ENCODE data around the gene RRP36.

DNA sequence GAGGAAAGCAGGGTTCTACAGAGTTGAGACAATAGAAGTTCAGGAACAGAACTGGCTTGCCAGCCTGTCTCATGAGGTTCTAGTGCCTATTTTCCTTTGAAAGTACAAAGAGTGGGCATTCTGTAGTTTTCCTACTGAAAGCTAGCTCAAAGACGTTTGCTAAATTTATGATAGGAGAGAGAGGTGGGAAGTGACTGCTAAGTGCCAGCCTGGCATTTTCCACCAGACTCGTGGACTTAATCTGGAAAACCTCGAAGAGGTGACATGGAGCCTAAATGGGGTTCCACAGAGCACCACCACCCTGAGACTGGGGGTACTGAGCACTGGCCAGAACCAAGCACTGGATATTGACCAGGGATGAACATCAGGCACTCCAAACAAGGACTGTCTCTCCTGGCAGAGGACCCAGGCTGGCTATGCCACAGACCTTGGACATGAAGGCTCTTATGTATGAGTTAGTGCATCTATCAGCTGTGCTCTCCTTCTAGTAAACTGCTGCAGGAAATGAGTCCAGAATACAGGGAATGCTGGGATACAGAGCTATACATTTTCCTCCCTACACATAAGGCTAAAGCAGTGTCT, 49.6 kb upstream of the RRP36 start:
- TF ChIP-seq CTCF (IDR thresholded peaks at IDR 0.05; ENCODE audit: low read length): no peak
- TF ChIP-seq EZH2 (IDR thresholded peaks at IDR 0.05; ENCODE audit: borderline replicate concordance, low read length): no peak

Data from OCI-LY1 (cell line).